Mammary epithelial cell (primary cell): ENCODE data around the gene OR1J2.

Experiments
- EZH2 ChIP-seq: IDR thresholded peaks from 2 replicates; pipeline ENCODE4 v1.6.1; 2012; ENCODE audit warnings: low read length, inconsistent platforms, borderline replicate concordance
- TF ChIP-seq, protein P1 (sequence below), 2 donors: IDR thresholded peaks in 1 of 2; conservative IDR thresholded peaks in 1 of 2; 2 replicates each; pipeline ENCODE4 v1.5.1; 2011 to 2012; ENCODE audit warnings: inconsistent platforms in 2 of 2, low read length in 2 of 2, mild to moderate bottlenecking in 2 of 2, control low read depth in 1 of 2, low read depth in 1 of 2; ENCODE audit not compliant: insufficient read depth in 1 of 2; ENCODE audit errors: extremely low read depth in 1 of 2

DNA sequence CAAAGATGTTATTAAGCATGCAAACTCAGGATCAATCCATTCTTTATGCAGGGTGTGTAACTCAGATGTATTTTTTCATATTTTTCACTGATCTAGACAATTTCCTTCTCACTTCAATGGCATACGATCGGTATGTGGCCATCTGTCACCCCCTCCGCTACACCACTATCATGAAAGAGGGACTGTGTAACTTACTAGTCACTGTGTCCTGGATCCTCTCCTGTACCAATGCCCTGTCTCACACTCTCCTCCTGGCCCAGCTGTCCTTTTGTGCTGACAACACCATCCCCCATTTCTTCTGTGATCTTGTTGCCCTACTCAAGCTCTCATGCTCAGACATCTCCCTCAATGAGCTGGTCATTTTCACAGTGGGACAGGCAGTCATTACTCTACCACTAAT is 8.8 kb downstream of the OR1J2 start:
- TF ChIP-seq, protein P1, sequence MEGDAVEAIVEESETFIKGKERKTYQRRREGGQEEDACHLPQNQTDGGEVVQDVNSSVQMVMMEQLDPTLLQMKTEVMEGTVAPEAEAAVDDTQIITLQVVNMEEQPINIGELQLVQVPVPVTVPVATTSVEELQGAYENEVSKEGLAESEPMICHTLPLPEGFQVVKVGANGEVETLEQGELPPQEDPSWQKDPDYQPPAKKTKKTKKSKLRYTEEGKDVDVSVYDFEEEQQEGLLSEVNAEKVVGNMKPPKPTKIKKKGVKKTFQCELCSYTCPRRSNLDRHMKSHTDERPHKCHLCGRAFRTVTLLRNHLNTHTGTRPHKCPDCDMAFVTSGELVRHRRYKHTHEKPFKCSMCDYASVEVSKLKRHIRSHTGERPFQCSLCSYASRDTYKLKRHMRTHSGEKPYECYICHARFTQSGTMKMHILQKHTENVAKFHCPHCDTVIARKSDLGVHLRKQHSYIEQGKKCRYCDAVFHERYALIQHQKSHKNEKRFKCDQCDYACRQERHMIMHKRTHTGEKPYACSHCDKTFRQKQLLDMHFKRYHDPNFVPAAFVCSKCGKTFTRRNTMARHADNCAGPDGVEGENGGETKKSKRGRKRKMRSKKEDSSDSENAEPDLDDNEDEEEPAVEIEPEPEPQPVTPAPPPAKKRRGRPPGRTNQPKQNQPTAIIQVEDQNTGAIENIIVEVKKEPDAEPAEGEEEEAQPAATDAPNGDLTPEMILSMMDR (conservative IDR thresholded peaks at IDR 0.05 in 1 of 2, IDR thresholded peaks at IDR 0.05 in 1 of 2; ENCODE audit: extremely low read depth in 1 of 2, insufficient read depth in 1 of 2, low read depth in 1 of 2, low read length in 2 of 2), result no peak
- no peak for TF ChIP-seq EZH2
